GM21529 (cell line): ENCODE measurements around the gene NLRP2B.
"Not testable (repeated sequence)": the region's sequence is repeated elsewhere in the genome, so short reads cannot be mapped to it uniquely, and the experiment has no call there.

Source experiments
- ATAC-seq: cut with Tn5 transposase; IDR thresholded peaks from one replicate; pipeline ENCODE4 v1.9.1; 2021; ENCODE audit not compliant: unreplicated experiment

The NLRP2B gene

DNA sequence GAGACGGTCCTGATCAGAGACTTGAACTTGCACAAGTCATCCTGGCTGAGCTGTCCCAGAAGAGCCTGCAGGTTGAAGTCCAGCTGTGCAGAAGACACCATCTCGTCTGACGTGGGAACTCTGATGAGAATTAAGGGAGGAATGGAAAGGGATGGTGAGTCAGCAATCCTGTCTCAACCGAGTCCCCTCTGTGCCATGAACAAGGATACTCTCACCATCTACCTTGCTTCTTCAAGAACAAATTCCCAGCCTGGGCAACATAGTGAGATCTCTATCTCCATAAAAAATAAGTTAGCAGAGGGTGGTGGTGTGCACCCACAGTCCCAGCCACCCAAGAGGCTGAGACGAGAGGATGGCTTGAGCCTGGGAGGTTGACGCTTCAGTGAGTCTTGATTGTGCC, at the start of gene NLRP2B:
Gene NLRP2B (minus strand): TSS at position 101 of the 400 bp plus-strand sequence.
- ATAC-seq, result no peak

DNA sequence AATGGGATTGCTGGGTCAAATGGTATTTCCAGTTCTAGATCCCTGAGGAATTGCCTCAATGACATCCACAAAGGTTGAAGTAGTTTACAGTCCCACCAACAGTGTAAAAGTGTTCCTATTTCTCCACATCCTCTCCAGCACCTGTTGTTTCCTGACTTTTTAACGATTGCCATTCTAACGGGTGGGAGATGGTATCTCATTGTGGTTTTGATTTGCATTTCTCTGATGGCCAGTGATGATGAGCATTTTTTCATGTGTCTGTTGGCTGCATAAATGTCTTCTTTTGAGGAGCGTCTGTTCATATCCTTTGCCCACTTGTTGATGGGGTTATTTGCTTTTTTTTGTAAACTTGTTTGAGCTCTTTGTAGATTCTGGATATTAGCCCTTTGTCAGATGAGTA, 45.9 kb upstream of the NLRP2B start:
- not testable (repeated sequence) for ATAC-seq

DNA sequence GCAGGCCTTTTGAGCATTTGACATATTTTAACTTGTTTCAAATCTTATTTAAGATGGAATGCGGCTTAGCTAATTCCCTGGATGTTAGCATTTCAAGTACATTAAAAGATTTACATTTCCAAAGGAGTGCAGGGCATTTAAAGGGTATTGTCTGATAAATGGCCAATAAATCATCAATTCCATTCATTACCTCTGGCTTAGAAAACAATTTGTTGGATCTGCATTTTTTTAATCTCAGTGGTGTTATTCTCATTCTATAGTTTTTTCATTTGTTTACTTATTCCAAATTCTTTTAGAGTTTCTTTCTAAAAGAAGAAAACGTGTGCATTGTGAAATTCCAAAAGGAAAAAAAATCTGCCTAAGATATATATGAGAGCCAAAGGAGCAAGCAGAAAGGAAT, 1.3 kb upstream of the NLRP2B start:
- ATAC-seq, result no peak

DNA sequence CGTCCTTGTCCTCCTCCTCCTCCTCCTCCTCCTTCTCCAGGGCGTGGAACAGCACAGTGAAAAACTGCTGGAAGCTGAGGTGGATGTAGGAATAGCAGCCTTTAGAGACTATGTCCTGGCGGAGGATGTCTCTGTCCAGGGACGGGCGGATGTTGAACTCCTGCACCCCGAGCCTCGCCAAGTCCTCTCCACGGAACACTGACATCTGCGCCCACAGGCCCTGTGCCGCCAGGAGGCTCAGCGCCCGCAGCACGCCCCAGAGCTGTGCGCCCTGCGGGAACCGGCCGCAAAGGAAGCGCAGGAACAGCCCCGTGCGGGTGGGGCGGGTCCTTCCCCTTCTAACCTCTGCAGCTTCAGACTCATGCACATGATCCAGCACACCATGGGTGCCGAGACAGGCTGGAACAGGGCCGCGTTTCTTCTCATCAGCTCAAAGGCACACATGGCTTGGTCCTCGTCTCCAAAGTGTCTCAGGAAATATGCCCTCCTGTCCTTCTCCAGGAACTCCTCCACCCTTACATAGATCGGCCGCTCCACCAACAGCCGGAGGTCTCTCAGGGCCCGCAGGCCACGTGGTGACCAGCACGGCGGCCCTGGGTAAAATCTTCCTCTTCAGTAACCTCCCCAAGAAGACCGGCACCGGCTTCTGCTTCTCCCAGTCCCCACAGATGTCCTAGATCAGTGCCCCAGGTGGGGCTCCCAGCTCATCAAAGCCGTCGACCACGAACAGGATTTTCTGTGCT, 1.2 kb downstream of the NLRP2B start:
- no peak for ATAC-seq

DNA sequence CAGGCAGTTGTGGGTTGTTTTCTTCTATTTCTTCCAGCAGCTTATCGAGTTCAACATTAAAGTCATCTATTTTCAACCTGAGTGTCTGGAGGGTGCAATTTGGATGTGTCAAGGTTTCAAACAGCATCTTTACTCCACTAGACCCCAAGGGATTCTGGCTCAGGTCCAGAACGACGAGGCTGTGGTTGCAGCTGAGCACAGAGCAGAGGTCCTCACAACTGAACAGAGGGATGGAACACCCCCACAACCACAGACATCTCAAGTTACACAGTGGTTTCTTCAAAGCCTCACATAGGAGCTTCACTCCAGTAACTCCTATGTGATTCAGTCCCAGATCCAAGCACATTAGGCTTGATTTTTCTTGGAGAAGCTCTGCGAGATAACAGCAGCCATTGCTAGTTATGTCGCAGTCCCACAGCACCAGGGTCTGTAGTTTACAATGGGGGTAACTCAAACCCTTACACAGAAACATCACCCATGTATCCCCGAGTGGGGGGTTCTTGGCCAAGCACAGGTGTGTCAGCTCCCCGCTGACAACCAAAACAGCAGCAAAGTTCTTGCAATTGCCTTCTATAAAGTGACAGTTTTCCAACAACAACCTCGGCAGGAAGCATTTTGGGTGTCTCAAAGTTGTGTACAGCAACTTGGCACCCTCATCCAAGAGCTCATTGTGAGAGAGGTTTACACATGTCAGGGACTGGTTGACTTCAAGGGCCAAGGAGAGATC, 2.8 kb downstream of the NLRP2B start:
- no peak for ATAC-seq

DNA sequence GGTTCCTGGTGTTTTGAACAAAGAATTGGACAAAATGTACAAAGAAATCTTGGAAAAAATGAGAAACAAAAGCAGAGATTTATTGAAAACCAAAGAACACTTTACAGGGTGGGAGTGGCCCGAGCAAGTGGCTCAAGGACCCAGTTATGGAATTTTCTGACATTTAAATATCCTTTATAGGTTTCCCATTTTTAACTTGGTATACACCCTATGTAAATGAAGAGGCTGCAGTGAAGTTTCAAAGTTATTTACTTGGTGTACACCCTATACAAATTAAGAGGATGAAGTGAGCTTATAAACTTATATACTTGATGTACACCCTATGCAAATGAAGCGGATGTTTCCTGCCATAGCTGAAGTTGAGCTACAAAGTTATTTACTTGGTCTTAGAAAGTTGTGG, 4.7 kb downstream of the NLRP2B start:
- ATAC-seq, result no peak

DNA sequence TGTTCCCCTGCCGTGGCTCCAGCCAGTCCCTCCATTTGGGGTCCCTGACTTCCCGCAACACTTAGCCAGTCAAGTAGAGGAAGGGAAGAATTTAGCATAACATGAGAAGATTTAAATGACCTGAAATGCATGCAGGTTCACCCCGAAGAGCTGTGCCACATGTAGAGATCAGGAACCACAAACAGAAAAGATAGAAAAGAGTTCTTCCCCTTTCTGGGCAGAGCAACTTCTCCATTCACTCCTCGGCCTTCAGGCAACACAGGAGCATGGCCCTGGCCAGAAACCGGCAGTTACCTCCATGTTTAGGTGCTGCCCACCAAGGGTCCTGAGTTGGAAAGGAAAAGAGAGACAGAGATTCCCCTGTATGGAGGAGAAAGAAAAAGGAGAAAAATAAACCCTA, 5.2 kb downstream of the NLRP2B start:
- no peak for ATAC-seq

DNA sequence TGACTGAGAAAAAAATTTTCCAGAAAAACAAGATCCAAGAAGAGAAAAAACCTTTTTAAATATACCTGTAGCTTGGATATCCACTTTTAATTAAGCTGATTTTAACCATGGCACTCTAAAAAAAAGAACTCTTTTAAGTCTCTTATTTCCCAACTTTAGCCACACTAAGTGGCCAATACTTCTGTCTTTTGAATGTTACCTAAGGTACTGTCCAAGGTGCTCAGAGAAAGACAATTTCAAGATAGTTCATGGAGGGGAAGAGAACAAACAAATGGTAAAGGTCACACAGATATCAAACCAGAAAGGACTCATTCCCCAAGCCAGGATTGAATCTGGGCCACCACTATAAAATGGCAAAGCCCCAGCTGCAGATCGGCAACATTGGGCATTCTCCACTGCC, 10.1 kb downstream of the NLRP2B start:
- no peak for ATAC-seq

DNA sequence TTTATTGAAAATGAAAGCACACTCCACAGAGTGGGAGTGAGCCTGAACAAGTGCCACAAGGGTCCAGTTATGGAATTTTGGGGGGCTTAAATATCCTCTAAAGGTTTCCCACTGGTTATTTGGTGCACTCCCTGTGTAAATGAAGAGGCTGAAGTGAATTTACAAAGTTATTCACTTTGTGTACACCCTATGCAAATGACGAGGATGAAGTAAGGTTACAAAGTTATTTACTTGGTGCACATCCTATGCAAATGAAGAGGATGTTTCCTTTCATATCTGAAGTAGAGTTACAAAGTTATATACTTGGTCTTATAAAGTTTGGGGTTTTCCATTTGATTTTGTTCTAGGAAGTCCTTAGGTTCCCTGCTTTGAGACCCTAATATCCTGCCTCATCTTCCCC, 13.1 kb downstream of the NLRP2B start:
- no peak for ATAC-seq

DNA sequence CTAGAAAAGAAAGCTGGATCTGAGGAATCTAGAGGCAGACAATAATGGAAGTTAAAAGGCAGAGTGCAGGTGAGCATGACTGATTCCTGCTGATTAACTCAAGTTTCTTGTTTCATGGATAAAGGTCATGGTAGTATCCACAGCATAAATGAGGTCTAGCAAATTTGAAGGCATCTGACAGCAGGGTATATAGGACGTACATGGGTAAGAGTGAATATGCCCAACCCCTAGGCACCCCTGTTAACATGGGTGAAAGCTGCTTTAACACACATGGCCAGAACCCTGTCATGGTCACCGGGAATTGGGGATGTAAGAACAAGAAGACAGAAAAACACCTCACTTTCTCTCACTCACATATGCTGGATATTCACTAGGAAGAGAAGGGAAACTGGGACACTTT, 25.0 kb downstream of the NLRP2B start:
- ATAC-seq, result no peak

DNA sequence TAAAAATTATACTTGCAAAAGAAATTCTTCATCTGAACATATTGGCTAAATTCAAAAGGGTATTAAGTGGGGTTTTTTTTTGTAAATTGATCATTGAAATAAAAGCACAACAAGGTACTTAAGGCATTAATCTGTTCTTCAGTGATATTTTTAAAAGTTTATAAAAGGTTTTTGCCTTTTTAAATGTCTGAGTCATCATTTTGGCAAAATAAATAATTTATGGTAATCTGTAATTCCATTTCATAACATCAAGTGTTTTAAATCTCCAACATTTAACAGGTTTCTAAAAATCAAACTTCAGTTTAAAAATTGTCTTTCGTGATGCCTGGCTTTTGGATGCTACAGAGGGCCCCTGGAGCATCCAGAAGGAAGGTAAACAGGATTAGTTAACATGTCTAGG, 27.4 kb downstream of the NLRP2B start:
- ATAC-seq, result no peak

DNA sequence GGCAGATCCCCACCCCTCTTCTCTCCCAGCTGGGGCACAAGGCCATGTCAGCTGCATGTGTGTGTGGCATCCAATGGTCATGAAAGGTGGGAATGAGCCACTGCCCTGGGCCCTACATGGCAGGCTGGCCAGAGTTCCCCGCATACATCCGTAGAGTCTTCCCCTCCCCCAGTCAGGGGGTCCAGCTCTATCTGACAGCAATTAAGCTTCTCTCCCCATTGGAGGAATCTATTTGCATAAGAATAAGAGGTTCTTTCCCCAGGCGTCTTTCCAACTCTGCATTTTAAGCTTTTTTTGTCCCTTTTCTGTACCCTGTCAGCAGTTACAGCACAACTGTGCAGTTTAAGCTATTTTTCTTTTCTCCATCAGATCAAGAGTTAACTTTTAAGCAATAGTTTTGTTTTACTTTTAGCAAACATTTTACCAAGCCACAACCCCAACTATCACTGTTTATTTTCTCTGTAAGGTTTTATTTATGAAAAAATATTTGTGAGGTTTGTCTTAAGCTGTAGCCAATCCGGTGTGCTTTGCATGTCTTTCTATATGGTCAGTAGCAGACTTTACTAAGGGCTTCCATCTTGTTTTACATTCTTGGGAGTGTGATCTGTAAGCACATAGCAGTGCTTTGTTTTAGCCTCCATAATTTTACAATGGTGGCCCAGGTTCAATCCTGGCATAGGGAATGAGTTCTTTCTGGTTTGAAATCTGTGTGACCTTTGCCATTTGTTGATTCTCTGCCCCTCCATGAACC, 28.7 kb downstream of the NLRP2B start:
- no peak for ATAC-seq

DNA sequence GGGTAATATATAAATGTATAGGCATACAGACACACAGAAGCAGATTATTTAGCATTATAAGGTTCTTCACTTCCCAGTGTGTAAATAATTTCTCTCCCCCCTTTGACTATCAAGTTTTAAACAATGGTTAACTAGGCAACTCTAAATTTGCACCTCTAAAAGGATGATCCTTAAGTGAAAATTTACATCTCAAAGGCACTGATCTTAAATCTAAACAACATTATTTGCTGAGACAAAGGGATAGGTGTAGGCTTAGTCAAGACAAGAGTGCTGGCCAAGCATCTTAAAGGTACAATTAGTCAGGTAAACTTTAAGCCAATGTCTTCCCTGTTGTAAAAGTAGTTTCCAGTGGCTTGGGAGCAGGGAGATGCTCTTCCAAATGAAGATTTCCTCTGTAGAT, 33.0 kb downstream of the NLRP2B start:
- no peak for ATAC-seq

DNA sequence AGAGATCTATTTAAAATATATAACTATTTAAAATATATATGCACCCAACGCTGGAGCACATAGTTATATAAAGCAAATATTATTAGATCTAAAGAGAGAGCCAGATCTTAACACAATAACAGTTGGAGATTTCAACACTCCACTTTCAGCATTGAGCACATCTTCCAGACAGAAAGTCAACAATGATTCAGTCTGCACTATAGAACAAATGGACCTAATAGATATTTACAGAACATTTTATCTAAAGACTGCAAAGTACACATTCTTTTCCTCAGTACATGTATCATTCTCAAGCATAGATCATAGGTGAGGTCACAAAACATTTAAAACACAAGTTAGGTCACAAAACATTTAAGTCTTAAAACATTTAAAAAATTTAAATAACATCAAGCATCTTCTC, 36.4 kb downstream of the NLRP2B start:
- no peak for ATAC-seq

DNA sequence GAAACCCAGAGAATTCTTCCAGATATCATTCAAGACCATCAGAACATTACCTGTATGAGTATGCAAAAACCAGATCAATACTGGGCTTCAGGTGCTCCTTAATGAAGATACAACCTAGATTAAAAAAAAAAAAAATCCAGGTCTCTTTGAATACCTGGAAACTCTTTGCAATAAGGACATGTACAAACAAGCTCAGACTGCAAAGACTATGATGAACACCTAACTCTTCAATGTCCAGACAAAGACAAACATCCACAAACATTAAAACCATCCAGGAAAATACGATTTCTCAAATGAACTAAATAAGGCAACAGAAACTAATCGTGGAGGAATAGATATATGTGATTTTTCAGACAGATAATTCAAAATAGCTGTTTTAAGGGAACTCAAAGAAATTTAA, 38.7 kb downstream of the NLRP2B start:
- no peak for ATAC-seq

DNA sequence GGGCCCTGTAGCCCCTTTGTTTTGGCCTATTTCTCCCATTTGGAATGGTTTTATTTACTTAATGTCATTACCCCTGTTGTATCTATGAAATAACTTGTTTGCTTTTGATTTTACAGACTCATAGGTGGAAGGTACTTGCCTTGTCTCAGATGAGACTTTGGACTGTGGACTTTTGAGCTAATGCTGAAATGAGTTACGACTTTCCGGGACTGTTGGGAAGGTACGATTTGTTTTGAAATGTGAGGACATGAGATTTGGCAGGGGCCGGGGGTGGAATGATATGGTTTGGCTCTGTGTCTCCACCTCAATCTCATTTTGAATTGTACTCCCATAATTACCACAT, 39.4 kb downstream of the NLRP2B start:
- ATAC-seq, result no peak

DNA sequence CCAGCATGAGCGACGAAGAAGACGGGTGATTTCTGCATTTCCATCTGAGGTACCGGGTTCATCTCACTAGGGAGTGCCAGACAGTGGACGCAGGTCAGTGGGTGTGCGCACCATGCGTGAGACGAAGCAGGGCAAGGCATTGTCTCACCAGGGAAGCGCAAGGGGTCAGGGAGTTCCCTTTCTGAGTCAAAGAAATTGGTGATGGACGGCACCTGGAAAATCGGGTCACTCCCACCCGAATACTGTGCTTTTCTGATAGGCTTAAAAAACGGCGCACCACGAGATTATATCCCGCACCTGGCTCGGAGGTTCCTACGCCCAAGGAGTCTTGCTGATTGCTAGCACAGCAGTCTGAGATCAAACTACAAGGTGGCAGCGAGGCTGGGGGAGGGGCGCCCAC, 50.6 kb downstream of the NLRP2B start:
- ATAC-seq, result not testable (repeated sequence)
